NCI-H1105 treated with DMSO at 0.1 percent for 48 hours (cell line): ENCODE data around the gene NEDD8.

Experiments used
- DNase-seq: peaks from one replicate; lab custom pipeline; 2025; lab: John Stamatoyannopoulos, UW

NEDD8 gene

DNA sequence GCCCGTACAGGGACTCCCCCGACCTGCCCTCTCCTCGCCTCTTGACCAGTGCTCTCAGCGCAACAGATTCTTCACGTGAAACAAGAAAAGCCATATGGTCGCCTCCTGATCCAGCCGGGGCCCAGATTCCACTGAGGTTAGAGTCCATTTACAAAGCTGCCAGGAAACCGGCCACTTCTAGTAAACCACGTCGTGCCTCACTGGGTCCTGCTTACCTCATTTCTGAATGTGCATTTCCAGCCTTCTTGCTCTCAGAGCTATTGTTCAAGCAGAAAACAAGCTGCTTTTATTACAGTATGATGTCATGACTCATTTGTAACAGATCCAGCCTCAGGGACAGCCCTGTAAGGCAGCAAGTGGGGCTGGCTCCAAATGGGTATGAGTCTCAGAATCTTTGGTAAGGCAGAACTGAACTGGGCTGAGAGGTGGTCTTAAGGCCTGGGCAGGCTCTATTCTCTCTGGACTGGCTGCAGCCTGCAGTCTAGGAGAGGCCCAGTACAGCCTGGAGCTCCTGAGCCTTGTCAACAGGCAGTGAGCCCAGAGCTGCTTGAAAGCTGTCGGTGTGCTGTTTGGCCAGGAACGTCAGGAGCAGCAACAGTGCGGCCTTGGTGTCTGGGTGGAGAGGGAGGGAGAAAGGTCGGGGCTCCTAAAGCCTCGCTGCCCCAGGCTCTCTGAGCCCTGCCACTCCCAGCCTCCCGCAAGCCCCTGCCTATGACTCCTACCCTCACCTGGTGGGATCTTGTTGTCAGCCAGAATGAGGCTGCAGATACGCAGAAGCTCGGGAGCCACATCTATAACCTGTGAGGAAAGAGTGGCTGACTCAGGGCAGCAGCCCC lies 52.0 kb downstream of the NEDD8 start:
- DNase-seq, result no peak

DNA sequence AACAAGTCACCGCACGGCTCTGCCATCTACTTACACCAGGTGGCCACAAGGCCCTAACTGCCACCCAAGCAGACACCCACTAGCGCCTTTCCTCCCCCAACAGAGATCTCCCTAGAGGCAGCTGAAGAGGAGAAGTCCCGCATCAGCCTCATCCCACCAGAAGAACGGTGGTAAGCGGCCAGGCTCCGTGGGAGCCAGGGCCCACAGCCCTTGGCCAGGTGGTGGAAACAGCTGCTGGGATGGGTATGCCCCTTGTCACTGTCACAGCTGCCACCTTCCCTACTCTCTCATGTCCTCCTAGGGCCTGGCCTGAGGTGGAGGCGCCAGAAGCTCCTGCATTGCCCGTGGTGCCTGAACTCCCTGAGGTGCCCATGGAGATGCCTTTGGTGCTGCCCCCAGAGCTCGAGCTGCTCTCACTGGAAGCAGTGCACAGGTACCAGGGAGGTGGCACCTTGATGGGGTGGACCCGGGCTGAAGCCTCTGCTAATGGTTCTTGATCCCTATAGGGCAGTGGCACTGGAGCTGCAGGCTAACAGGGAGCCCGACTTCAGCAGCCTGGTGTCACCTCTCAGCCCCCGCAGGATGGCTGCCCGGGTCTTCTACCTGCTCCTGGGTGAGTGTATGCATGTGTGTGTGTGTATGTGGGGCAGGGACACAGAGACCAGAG lies 52.7 kb downstream of the NEDD8 start:
- no peak for DNase-seq

DNA sequence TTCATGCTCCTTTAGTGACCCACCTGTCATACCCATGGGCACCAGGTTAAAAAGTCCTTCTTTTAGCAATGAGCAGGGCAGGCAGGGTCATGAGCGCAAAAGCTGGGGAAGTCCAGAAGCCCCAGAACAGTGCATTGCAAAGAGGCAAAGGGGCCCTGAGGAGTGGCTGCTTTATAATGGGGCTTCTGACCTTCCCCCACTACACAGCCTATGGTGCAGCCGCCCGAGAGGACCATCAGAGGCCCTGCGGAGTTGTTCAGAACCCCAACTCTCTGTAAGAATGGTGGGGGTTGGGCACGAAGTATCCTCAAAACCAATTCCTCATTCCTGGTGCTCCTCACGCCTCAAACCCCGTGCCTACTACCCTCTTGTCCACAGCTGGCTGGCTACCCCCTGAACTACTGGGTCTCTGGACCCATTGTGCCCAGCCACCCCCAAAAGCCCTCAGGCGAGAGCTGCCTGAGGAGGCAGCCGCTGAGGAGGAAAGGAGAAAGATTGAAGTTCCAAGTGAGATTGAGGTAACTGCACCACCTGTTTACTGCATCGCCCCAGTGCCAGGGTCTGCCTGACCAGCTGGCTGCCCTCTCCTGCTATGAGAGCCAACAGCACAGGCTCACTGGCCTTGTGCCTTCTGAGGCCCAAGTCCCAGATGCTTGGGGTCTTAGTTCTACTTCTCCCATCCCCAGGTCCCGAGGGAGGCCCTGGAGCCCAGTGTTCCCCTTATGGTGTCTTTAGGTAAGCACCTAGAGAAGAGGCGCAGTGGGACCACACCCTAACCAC lies 53.6 kb downstream of the NEDD8 start:
- no peak for DNase-seq

DNA sequence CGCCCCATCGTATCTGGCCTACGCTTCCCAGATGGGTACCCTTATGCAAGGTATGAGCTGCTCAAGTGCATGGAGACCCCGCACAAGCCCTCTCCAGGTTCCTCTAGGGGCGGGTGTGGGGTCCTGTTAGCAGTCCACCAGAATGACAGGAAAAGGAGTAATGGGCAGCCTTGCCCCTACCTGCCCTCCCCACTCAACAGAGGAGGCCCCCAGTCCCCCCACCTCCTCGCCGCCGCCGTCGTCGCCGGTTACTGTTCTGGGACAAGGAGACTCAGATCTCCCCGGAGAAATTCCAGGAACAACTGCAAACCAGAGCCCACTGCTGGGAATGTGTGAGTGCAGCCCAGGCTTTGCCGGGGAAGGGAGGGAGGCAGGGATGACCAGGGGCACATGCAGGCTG lies 54.3 kb downstream of the NEDD8 start:
- DNase-seq, result no peak

DNA sequence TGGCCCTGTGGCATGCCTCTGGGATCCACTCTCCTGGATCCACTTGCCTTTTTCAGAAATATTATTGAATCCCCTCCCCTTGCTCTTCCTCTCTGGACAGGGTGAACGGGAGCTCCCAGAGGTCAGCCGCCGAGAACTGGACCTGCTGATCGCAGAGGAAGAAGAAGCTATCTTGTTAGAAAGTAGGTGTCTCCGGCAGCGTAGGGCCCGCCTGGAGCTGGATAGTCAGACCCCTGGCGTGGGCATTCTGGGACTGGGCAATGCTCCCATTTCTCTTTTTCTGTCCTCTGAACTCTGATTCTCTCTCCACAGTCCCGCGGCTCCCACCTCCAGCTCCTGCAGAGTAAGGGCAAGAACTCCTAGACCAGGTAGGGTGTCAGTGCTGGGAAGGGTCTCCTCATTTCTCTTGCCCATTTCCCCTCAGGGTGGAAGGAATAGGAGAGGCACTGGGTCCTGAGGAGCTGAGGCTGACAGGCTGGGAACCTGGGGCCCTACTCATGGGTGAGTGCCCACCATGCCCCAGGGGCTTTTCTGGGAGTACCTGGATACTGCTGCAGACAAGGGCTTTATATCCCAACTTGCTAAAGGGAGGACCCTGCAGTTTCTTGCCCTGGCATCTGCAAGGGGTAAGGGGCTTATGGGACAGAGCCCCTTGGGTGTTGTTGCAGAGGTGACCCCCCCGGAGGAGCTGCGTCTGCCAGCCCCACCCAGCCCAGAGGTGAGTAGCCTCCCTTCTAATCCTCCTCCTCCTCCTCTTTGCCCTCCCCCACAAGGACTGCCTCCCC lies 54.9 kb downstream of the NEDD8 start:
- DNase-seq, result no peak

DNA sequence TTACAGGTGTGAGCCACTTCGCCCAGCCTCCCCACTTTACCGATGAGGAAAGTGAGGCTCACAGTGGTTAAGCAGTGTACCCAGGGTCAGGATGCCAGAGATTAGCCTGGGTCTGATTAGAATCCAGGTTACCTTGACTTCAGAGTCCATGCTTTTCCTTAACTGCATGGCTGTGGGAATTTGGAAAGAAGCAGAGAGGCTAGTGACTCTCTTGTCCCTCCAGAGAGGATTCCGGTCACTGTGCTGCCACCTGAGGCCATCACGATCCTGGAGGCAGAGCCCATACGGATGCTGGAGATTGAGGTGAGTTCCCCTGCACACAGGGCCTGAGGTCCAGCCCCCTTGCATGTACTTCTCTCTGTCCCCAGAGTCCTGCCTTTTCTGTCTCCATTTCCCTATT lies 55.6 kb downstream of the NEDD8 start:
- no peak for DNase-seq

DNA sequence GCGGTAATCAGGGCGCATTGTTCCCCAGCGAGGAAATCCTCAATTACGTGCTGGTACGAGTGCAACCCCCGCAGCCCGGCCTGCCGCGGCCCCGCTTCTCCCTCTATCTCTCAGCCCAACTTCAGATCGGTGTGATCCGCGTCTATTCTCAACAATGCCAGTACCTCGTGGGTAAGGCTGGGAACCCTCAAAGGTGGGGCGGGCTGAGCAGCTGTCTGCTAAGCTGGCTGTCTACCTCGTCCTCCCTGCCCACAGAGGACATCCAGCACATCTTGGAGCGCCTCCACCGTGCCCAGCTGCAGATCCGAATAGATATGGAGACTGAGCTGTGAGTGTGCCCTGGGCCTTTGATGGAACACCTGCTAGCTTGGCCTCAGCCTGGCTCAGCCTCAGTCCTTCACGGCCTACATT lies 59.3 kb downstream of the NEDD8 start:
- DNase-seq, result no peak

DNA sequence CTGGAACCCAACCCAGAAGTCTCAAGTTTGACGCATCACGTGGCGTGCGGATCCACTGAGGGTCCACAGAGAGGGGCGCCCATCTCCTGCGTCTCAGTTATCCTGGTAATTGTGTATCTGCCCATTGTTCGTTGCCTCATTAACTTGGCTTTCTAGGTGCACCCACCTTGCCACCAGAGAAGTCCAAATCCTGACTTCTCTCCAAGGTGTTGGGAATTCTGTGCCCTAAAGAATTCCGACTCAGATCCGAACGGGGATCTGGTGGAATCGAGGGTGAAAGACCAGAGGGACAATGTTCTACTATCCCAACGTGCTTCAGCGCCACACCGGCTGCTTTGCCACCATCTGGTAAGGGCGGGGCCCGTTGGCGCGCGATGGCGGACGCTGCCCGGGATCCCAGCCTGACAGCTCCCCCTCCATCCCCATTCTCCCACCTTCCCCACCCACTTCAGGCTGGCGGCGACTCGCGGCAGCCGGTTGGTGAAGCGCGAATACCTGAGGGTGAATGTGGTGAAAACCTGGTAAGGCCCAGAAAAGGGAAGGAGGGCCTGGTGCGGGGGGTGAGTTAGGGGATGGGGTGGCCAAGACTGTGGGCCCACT lies 59.8 kb downstream of the NEDD8 start:
- DNase-seq, result peak; percentile 28

DNA sequence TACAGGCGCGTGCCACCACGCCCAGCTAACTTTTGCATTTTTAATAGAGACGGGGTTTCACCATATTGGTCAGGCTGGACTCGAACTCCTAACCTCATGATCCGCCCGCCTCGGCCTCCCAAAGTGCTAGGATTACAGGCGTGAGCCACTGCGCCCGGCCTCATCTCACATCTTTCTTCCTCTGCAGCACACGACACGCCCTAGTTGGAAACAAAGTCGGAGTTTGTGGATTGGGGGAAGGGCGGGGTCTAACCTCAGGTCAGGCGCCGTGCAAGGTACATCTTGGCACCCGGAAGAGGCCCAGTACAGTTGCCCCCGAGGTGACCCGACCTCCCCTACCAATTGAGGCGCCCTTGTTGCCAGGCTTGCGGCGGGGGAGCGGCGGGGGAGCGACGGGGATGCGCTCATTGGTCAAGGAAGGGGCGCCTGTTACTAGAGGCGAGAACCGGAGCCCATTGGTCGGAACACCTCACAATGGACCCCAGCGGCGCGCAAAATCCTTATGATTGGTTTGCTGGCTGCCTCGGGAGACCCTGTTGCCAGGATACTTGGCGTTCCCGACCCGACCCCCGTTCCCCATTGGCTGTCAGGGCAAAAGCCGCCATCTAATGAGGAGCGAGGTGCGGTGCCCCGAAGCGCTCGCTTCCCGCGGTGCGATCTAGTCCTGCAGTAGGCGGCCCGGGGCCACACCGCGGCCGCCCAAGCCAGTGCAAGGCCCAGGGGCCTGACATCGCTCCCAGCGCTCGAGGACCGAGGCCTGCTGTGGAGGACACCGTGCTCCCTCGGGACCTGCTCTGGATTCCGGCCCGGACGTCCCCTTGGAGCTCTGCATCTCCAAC lies 60.5 kb downstream of the NEDD8 start, which contains the start of gene REC8:
Gene REC8 (plus strand): TSS at position 659 of the 839 bp plus-strand sequence. CDS start 473 bp downstream, outside the sequence.
- DNase-seq, result peak; percentile 99

DNA sequence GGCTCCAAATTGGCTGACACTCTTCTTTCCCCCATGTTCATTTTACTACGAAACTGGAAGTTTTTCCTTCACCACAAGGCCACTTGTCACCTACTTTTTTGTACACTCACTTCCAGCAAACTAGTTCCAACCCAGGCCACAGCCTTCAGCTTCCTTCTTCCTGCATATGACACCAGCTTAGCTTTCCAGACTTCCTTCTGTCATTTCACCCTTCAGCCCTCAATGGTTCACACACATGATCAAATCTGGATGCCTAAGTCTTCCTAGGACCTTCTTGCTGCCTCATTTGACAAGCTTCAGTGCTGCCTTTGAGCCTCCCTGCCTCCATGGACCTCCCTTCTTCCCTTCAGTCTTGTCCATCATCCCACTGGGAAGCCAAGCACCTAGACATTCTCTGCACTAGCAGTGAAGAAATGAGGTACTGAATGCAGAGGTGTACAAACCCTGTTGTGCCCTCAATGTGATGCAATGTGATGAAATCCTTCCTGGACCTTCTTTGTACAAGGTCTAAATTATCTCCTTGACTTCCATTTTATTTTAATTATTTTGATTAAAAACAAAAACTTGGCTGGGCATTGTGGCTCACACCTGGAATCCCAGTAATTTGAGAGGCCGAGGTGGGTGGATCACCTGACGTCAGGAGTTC lies 64.6 kb downstream of the NEDD8 start:
- DNase-seq, result no peak
